HG03521 (cell line): ENCODE data around the gene DPEP3.
"Not testable (repeated sequence)": the region's sequence is repeated elsewhere in the genome, so short reads cannot be mapped to it uniquely, and the experiment has no call there.

Experiments used
- ATAC-seq: cut with Tn5 transposase; IDR thresholded peaks from one replicate; pipeline ENCODE4 v1.9.1; 2021; ENCODE audit warnings: mild to moderate bottlenecking, moderate library complexity; ENCODE audit not compliant: unreplicated experiment

DPEP3 gene

GRCh38 chr16:67979955-67980678 is at the start of gene DPEP3:
DPEP3 (minus strand) TSS chr16:67980499; CDS start chr16:67980380, 119 bp downstream.
- ATAC-seq = no peak

GRCh38 chr16:68028996-68029395 is 48.7 kb upstream of the DPEP3 start:
- no peak for ATAC-seq

GRCh38 chr16:68022728-68023537 is 42.6 kb upstream of the DPEP3 start, which contains the start of the genes DDX28 and DUS2:
DDX28 (minus strand) TSS chr16:68023232; CDS start chr16:68023202, 30 bp downstream.
DUS2 (plus strand) TSS chr16:68023284; CDS start chr16:68038024, 14,740 bp downstream.
- ATAC-seq = peak; percentile 73

- peak; percentile 7 for ATAC-seq
Measured at GRCh38 chr16:68022278-68022727, 42.0 kb upstream of the DPEP3 start.

GRCh38 chr16:68021490-68021889 is 41.2 kb upstream of the DPEP3 start:
- ATAC-seq = no peak

GRCh38 chr16:68019167-68019680 is 38.9 kb upstream of the DPEP3 start:
- ATAC-seq = no peak

GRCh38 chr16:68015681-68016080 is 35.4 kb upstream of the DPEP3 start, which contains the start of gene DPEP2NB:
DPEP2NB (minus strand) TSS chr16:68015911; CDS start chr16:68015770, 141 bp downstream.
- no peak for ATAC-seq

- ATAC-seq = no peak
Measured at GRCh38 chr16:68013440-68013839, 33.1 kb upstream of the DPEP3 start.

- ATAC-seq = not testable (repeated sequence)
Measured at GRCh38 chr16:68009872-68010271, 29.6 kb upstream of the DPEP3 start.

- ATAC-seq = no peak
Measured at GRCh38 chr16:68009157-68009735, 28.9 kb upstream of the DPEP3 start.

- no peak for ATAC-seq
Measured at GRCh38 chr16:68005786-68006286, 25.5 kb upstream of the DPEP3 start.

GRCh38 chr16:68005211-68005610 is 24.9 kb upstream of the DPEP3 start:
- no peak for ATAC-seq

- no peak for ATAC-seq
Measured at GRCh38 chr16:68003031-68003430, 22.7 kb upstream of the DPEP3 start.

- ATAC-seq = no peak
Measured at GRCh38 chr16:68000450-68000849, 20.2 kb upstream of the DPEP3 start.

- ATAC-seq = no peak
Measured at GRCh38 chr16:67999985-68000384, 19.7 kb upstream of the DPEP3 start.

- not testable (repeated sequence) for ATAC-seq
Measured at GRCh38 chr16:67998779-67999688, 18.7 kb upstream of the DPEP3 start, which contains the start of gene DPEP2. DPEP2 (minus strand) TSS chr16:67999484; CDS start chr16:67993212, 6,272 bp downstream.

- ATAC-seq = not testable (repeated sequence)
Measured at GRCh38 chr16:67998231-67998778, 18.0 kb upstream of the DPEP3 start.

GRCh38 chr16:67996666-67997065 is 16.4 kb upstream of the DPEP3 start:
- no peak for ATAC-seq

- ATAC-seq = no peak
Measured at GRCh38 chr16:67995423-67995822, 15.1 kb upstream of the DPEP3 start.
